ENCODE measurements around the gene DIPK1C.
"Not testable (repeated sequence)": the region's sequence is repeated elsewhere in the genome, so short reads cannot be mapped to it uniquely, and the experiment has no call there.

DIPK1C gene

GRCh38 chr18:74457043-74457724, at the start of gene DIPK1C:
Gene DIPK1C (minus strand): TSS chr18:74457308. CDS start chr18:74457259, 49 bp downstream.
- no peak for DNase-seq

GRCh38 chr18:74506448-74507084, 49.5 kb upstream of the DIPK1C start:
- DNase-seq: peak; percentile 20

- no peak for DNase-seq
These were observed 48.7 kb upstream of the DIPK1C start for GRCh38 chr18:74505776-74506175.

- DNase-seq: no peak
These were observed 46.0 kb upstream of the DIPK1C start for GRCh38 chr18:74503137-74503536.

- DNase-seq: no peak
These were observed 44.3 kb upstream of the DIPK1C start for GRCh38 chr18:74501386-74501785.

GRCh38 chr18:74500774-74501173, 43.7 kb upstream of the DIPK1C start:
- not testable (repeated sequence) for DNase-seq

- no peak for DNase-seq
These were observed 43.3 kb upstream of the DIPK1C start for GRCh38 chr18:74500372-74500771.

- no peak for DNase-seq
These were observed 42.5 kb upstream of the DIPK1C start for GRCh38 chr18:74499633-74500032.

GRCh38 chr18:74498712-74499627, 41.9 kb upstream of the DIPK1C start:
- DNase-seq: no peak

GRCh38 chr18:74497778-74498177, 40.7 kb upstream of the DIPK1C start:
- DNase-seq: no peak

- no peak for DNase-seq
These were observed 40.2 kb upstream of the DIPK1C start for GRCh38 chr18:74497324-74497676.

- peak; percentile 45 for DNase-seq
These were observed 39.6 kb upstream of the DIPK1C start for GRCh38 chr18:74496508-74497323.

GRCh38 chr18:74495581-74496507, 38.7 kb upstream of the DIPK1C start, which contains the start of gene CNDP2:
Gene CNDP2 (plus strand): TSS chr18:74496363. CDS start chr18:74499974, 3,611 bp downstream.
- peak; percentile 98 for DNase-seq

- DNase-seq: no peak
These were observed 37.4 kb upstream of the DIPK1C start for GRCh38 chr18:74494514-74494913.

- DNase-seq: peak; percentile 40
These were observed 36.6 kb upstream of the DIPK1C start for GRCh38 chr18:74493689-74494088.

- no peak for DNase-seq
These were observed 35.2 kb upstream of the DIPK1C start for GRCh38 chr18:74492259-74492658.

- peak; percentile 90 for DNase-seq
These were observed 32.6 kb upstream of the DIPK1C start for GRCh38 chr18:74489676-74490075.

GRCh38 chr18:74488864-74489263, 31.8 kb upstream of the DIPK1C start:
- no peak for DNase-seq

- DNase-seq: no peak
These were observed 31.2 kb upstream of the DIPK1C start for GRCh38 chr18:74488354-74488753.

GRCh38 chr18:74486119-74486849, 29.2 kb upstream of the DIPK1C start:
- DNase-seq: no peak

GRCh38 chr18:74482697-74483096, 25.6 kb upstream of the DIPK1C start:
- no peak for DNase-seq

Data from fibroblast of skin of right biceps (primary cell).